ENCODE data around the gene SHC3.

DNA sequence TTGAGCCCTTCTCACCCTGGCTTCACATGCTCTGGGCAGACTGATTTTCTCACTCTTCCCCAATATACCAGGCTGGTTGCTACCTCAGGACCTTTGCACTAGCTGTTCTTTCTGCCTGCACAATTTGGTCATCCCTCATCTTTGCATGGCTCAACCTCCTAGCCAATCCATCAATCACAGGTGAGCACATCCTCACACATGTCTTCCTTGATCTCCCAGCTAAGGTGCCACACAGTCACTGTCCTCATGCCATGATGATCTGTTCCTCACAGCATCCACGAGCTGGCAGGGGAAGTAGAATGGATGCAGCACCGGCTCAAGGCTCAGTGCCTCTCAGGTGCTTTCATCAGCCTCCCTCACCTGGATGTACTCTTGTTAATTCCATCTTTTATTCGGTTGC, 218.0 kb downstream of the SHC3 start:
- TF ChIP-seq POLR2AphosphoS5 (IDR thresholded peaks at IDR 0.05; ENCODE audit: low read depth, low read length): no peak
- TF ChIP-seq TAF1 (IDR thresholded peaks at IDR 0.05; ENCODE audit: borderline replicate concordance, insufficient read depth, low read length): no peak
- TF ChIP-seq, protein P1, sequence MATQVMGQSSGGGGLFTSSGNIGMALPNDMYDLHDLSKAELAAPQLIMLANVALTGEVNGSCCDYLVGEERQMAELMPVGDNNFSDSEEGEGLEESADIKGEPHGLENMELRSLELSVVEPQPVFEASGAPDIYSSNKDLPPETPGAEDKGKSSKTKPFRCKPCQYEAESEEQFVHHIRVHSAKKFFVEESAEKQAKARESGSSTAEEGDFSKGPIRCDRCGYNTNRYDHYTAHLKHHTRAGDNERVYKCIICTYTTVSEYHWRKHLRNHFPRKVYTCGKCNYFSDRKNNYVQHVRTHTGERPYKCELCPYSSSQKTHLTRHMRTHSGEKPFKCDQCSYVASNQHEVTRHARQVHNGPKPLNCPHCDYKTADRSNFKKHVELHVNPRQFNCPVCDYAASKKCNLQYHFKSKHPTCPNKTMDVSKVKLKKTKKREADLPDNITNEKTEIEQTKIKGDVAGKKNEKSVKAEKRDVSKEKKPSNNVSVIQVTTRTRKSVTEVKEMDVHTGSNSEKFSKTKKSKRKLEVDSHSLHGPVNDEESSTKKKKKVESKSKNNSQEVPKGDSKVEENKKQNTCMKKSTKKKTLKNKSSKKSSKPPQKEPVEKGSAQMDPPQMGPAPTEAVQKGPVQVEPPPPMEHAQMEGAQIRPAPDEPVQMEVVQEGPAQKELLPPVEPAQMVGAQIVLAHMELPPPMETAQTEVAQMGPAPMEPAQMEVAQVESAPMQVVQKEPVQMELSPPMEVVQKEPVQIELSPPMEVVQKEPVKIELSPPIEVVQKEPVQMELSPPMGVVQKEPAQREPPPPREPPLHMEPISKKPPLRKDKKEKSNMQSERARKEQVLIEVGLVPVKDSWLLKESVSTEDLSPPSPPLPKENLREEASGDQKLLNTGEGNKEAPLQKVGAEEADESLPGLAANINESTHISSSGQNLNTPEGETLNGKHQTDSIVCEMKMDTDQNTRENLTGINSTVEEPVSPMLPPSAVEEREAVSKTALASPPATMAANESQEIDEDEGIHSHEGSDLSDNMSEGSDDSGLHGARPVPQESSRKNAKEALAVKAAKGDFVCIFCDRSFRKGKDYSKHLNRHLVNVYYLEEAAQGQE (IDR thresholded peaks at IDR 0.05; ENCODE audit: insufficient read depth in 1 of 2, low read depth in 2 of 2, low read length in 2 of 2): no peak
